Panc1 (cell line): ENCODE measurements around the gene EMC1.

Experiments
- SIN3A ChIP-seq: IDR thresholded peaks from 2 replicates; pipeline ENCODE4 v1.6.1; 2012; ENCODE audit warnings: low read depth, mild to moderate bottlenecking, low read length, moderate library complexity, borderline replicate concordance; ENCODE audit not compliant: insufficient read depth
- TF ChIP-seq, protein P1 (sequence below): fragments of 450-650 bp; IDR thresholded peaks from 2 replicates; pipeline ENCODE4 v1.5.1; 2017; ENCODE audit warnings: mild to moderate bottlenecking

DNA sequence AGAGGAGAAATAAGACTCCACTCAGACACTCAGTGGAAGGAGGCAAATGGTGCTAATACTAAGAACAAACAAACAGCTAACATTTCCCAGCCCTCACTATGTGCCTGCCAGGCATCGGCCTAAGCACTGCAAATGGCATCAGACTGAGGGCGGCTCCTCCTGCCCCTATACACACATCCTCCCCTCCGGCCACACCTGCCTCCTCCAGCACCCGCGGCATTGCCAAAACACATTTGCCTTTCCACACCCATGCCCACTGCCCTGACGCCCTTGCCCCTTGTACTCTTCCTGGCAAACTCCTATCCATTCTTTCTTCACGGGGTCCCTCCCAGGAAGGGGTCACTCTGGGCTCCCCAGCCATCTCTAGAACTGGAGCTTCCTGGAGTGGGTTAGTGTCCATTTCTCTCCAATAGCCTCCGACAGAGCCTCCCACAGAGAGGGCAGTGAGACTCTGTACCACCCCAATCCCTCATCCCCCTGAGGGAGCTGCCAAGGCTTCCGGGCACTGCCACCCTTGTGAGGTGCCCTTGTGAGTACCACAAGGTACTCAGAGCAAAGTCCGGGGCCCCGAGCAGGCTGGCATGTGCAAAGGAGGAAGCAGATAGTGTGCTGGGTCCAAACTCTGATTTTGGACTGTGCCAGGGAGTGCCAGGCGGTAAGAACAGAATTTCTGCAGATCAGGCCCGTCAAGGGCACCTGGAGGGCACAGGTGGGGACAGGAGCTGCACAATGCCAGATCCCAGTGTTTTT is 36.3 kb upstream of the EMC1 start:
- TF ChIP-seq, protein P1, sequence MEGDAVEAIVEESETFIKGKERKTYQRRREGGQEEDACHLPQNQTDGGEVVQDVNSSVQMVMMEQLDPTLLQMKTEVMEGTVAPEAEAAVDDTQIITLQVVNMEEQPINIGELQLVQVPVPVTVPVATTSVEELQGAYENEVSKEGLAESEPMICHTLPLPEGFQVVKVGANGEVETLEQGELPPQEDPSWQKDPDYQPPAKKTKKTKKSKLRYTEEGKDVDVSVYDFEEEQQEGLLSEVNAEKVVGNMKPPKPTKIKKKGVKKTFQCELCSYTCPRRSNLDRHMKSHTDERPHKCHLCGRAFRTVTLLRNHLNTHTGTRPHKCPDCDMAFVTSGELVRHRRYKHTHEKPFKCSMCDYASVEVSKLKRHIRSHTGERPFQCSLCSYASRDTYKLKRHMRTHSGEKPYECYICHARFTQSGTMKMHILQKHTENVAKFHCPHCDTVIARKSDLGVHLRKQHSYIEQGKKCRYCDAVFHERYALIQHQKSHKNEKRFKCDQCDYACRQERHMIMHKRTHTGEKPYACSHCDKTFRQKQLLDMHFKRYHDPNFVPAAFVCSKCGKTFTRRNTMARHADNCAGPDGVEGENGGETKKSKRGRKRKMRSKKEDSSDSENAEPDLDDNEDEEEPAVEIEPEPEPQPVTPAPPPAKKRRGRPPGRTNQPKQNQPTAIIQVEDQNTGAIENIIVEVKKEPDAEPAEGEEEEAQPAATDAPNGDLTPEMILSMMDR: no peak
- no peak for TF ChIP-seq SIN3A
